Ovary (tissue), 3 donors: ENCODE data around the gene GSTT4.

Experiments used
- EP300 ChIP-seq: sonication (generic); formaldehyde crosslinking; IDR thresholded peaks from one replicate; pipeline ENCODE4 v1.6.1; 2017; ENCODE audit warnings: antibody characterized with exemption
- POLR2A ChIP-seq: fragments of 450-650 bp; IDR thresholded peaks from one replicate; pipeline ENCODE4 v1.6.1; 2017; ENCODE audit warnings: antibody characterized with exemption, mild to moderate bottlenecking, moderate library complexity
- TF ChIP-seq, protein P1 (sequence below), 3 donors: fragments of 450-650 bp in 2 of 3; fragments of 200-600 bp in 1 of 3; IDR thresholded peaks; one replicate each; pipeline versions ENCODE4 v1.5.1 to v1.8.0; 2016 to 2022; ENCODE audit warnings: antibody characterized with exemption in 3 of 3, mild to moderate bottlenecking in 1 of 3
- donor health status: DM: no; HTN: no; CAD: no.

GRCh38 chr22:24007253-24008021 lies 2.2 kb upstream of the GSTT4 start:
- TF ChIP-seq, protein P1, sequence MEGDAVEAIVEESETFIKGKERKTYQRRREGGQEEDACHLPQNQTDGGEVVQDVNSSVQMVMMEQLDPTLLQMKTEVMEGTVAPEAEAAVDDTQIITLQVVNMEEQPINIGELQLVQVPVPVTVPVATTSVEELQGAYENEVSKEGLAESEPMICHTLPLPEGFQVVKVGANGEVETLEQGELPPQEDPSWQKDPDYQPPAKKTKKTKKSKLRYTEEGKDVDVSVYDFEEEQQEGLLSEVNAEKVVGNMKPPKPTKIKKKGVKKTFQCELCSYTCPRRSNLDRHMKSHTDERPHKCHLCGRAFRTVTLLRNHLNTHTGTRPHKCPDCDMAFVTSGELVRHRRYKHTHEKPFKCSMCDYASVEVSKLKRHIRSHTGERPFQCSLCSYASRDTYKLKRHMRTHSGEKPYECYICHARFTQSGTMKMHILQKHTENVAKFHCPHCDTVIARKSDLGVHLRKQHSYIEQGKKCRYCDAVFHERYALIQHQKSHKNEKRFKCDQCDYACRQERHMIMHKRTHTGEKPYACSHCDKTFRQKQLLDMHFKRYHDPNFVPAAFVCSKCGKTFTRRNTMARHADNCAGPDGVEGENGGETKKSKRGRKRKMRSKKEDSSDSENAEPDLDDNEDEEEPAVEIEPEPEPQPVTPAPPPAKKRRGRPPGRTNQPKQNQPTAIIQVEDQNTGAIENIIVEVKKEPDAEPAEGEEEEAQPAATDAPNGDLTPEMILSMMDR (IDR thresholded peaks at IDR 0.05) = no peak
- no peak for TF ChIP-seq EP300
- TF ChIP-seq POLR2A = no peak
